CD4-positive, alpha-beta memory T cell (primary cell): ENCODE data around the gene NKD1. TPM values are rescaled to one million over a fixed set of nuclear protein-coding genes. Genes with fewer than 3 reads are reported as not detected.

Experiments used
- CTCF ChIA-PET: fragments of 350-600 bp; sonication (Branson Sonifier 250); formaldehyde crosslinking; loops from one replicate; lab custom pipeline; 2021; ENCODE audit warnings: inconsistent platforms; ENCODE audit not compliant: partially characterized antibody; lab: Charles Lee
- POLR2A ChIA-PET: fragments of 350-600 bp; sonication (Branson Sonifier 250); formaldehyde crosslinking; loops from one replicate; lab custom pipeline; 2021; ENCODE audit not compliant: partially characterized antibody; lab: Charles Lee
- DNase-seq, 5 donors: peaks; one replicate each; pipeline versions ENCODE4 v3.0.0 to v3.0.0-alpha.2; 2020 to 2022; ENCODE audit warnings: mixed read lengths in 1 of 5
- H3K27ac ChIP-seq: one replicate; pipeline ENCODE4 v1.7.0; 2013; ENCODE audit warnings: low read depth, low read length
- H3K27me3 ChIP-seq: 2 replicates; pipeline ENCODE4 v1.7.0; 2013; ENCODE audit warnings: mild to moderate bottlenecking, low read length, moderate library complexity; ENCODE audit not compliant: insufficient read depth
- H3K36me3 ChIP-seq: 2 replicates; pipeline ENCODE4 v1.7.0; 2013; ENCODE audit warnings: mild to moderate bottlenecking, low read length, moderate library complexity; ENCODE audit not compliant: insufficient read depth
- H3K4me1 ChIP-seq: 2 replicates; pipeline ENCODE4 v1.7.0; 2013; ENCODE audit warnings: mild to moderate bottlenecking, low read length, moderate library complexity; ENCODE audit not compliant: insufficient read depth
- H3K4me3 ChIP-seq, 2 donors: one replicate each; pipeline ENCODE4 v1.7.0; 2013; ENCODE audit warnings: low read length in 2 of 2, mild to moderate bottlenecking in 1 of 2
- H3K9me3 ChIP-seq, 2 donors: one replicate each; pipeline ENCODE4 v1.7.0; 2013; ENCODE audit warnings: low read length in 2 of 2, control low read depth in 1 of 2; ENCODE audit not compliant: control insufficient read depth in 1 of 2
- H3K27ac Mint-ChIP-seq, 7 donors: one replicate each; pipeline ENCODE4 v1.8.0; 2020 to 2021; ENCODE audit warnings: mixed read lengths in 7 of 7, mild to moderate bottlenecking in 6 of 7, inconsistent platforms in 3 of 7, moderate library complexity in 3 of 7
- H3K27me3 Mint-ChIP-seq, 2 donors: one replicate each; pipeline ENCODE4 v1.8.0; 2020 to 2021; ENCODE audit warnings: mixed read lengths in 2 of 2
- H3K36me3 Mint-ChIP-seq, 2 donors: one replicate each; pipeline ENCODE4 v1.8.0; 2020 to 2021; ENCODE audit warnings: mixed read lengths in 2 of 2, inconsistent platforms in 1 of 2, mild to moderate bottlenecking in 1 of 2
- H3K4me1 Mint-ChIP-seq, 4 donors: one replicate each; pipeline ENCODE4 v1.8.0; 2020 to 2021; ENCODE audit warnings: mixed read lengths in 4 of 4, mild to moderate bottlenecking in 1 of 4
- H3K4me3 Mint-ChIP-seq, 8 donors: one replicate each; pipeline ENCODE4 v1.8.0; 2020 to 2021; ENCODE audit warnings: mixed read lengths in 8 of 8, mild to moderate bottlenecking in 7 of 8, moderate library complexity in 6 of 8, inconsistent platforms in 3 of 8
- H3K9me3 Mint-ChIP-seq, 8 donors: one replicate each; pipeline ENCODE4 v1.8.0; 2020 to 2021; ENCODE audit warnings: mixed read lengths in 8 of 8, mild to moderate bottlenecking in 5 of 8, inconsistent platforms in 3 of 8, moderate library complexity in 1 of 8
- intact Hi-C: fragments of 100-400 bp; cut with micrococcal nuclease; formaldehyde crosslinking; loops from one replicate; pipeline ENCODE4 v1.15.1; 2023
- polyA plus RNA-seq, 2 donors: library from polyadenylated mRNA; unstranded; fragments of 300-500 nt; fragmentation: Illumina TruSeq; gene quantifications; one replicate each; pipeline ENCODE4 v1.2.3, GENCODE V29; 2021
- total RNA-seq, 2 experiments: library from RNA; stranded (reverse); gene quantifications; one replicate each; pipeline ENCODE4 v1.2.3, GENCODE V29; 2021

NKD1 gene
- total and polyA plus RNA-seq, 4 experiments from 2014 or later = 0.48 to 4.6 (median 3.8) TPM; not detected in 1

DNA sequence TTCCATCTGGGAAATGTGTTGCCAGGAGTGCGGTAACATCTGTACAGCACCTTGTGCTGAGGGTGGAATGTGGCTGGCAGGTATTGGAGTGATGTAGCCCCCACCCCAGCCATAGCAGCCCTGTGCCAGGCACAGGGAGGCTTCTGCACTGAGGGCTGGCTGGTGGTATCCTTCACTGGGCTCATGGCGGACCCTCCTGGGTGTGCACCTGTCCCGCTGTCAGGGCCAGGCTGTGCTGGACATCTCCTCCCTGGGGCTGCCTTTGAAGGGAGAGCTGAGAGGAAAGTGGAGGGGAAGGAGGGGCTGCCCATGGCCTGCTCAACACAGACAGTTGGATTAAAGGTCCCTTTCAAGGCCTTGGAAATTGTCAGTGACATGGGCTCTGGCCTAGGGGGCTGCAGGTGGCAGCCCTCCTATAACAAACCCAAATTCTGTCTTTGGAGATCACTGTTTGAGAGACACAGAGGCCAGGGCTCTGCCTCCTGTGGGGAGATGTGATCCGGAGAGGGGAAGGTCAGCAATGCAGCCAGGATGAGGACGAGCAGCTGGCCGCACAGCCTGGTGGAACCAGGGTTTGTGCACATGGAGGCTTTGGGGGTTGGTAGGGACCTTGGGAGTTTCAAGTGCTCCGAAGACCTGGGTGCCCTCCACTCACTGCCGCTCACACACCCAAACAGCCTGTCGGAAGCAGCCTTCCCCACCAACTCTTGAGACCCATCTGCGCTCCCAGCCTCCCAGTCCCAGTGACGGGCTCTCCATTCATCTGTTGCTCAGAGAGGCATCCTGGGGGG, 22.8 kb downstream of the NKD1 start:
- no peaks in the 10 kb centered on the region for H3K9me3 Mint-ChIP-seq
- Histone ChIP-seq H3K4me1 (no peaks in the 10 kb centered on the region), H3K27me3 (no peaks in the 10 kb centered on the region), H3K4me3 (no peak overlapping the region), H3K27ac (no peak overlapping the region), H3K9me3 (no peaks in the 10 kb centered on the region), H3K36me3 (no peaks in the 10 kb centered on the region)
- H3K27me3 Mint-ChIP-seq = no peaks in the 10 kb centered on the region
- H3K4me1 Mint-ChIP-seq = peaks cover 1 to 7% (median 3%) of the 10 kb centered on the region in 4 donors
- POLR2A ChIA-PET = no interaction called here
- intact Hi-C loops = no loop called here
- CTCF ChIA-PET = no interaction called here
- no peak overlapping the region for H3K4me3 Mint-ChIP-seq
- H3K36me3 Mint-ChIP-seq = peaks cover 2 to 10% of the 10 kb centered on the region in 2 donors
- peak overlapping the region in 1 of 7 donors; percentile 41 for H3K27ac Mint-ChIP-seq
- DNase-seq = no peak

- Histone ChIP-seq H3K27ac (no peak overlapping the region), H3K36me3 (no peaks in the 10 kb centered on the region)
Measured at GRCh38 chr16:50571786-50572185, 23.6 kb downstream of the NKD1 start.

DNA sequence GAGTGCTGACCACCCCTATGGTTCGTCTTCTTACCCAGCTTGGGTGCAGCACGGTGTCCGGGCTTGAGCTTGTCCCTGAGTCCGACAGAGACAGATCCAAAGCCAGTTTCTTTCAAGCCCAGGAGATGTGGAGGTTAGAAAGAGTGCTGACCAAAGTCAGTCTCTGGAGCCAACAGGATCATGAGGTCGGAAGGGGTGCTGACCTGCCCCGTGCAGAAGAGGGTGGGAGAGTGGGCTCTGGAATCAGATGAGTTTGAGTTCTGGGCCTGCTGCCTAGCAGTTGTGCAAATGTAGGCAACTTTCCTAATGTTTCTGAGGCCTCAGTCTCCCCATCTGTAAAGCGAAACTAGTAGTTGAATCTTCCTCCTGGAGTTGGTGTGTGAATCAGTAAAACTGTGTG, 24.5 kb downstream of the NKD1 start:
- no peak overlapping the region for H3K27ac ChIP-seq
- H3K4me3 ChIP-seq = no peak overlapping the region
- peak overlapping the region in 1 of 7 donors; percentile 12 for H3K27ac Mint-ChIP-seq
- no peaks in the 10 kb centered on the region for H3K27me3 ChIP-seq
- no peaks in the 10 kb centered on the region for H3K36me3 ChIP-seq
- no peaks in the 10 kb centered on the region for H3K4me1 ChIP-seq
- ChIA-PET CTCF (interaction anchor here (1.5 kb wide), 1 partner anchor 73 kb away, joined by 3 read pairs; no protein-coding TSS in a partner anchor), POLR2A (no interaction called here)
- H3K4me1 Mint-ChIP-seq = peaks cover 1 to 7% (median 4%) of the 10 kb centered on the region in 4 donors
- peaks cover 0 to 10% of the 10 kb centered on the region in 2 donors for H3K36me3 Mint-ChIP-seq
- H3K9me3 ChIP-seq = no peaks in the 10 kb centered on the region
- intact Hi-C loops = no loop called here
- H3K27me3 Mint-ChIP-seq = no peaks in the 10 kb centered on the region
- H3K4me3 Mint-ChIP-seq = no peak overlapping the region
- H3K9me3 Mint-ChIP-seq = no peaks in the 10 kb centered on the region
- no peak for DNase-seq

More at GRCh38 chr16:50571786-50572185, 23.6 kb downstream of the NKD1 start:
- no peaks in the 10 kb centered on the region for H3K27me3 ChIP-seq
- intact Hi-C loops = no loop called here
- Mint-ChIP-seq H3K27me3 (no peaks in the 10 kb centered on the region), H3K4me1 (peaks cover 1 to 7% (median 4%) of the 10 kb centered on the region in 4 donors), H3K27ac (no peak overlapping the region), H3K4me3 (no peak overlapping the region), H3K36me3 (peaks cover 2 to 10% of the 10 kb centered on the region in 2 donors), H3K9me3 (no peaks in the 10 kb centered on the region)
- CTCF ChIA-PET = no interaction called here
- no peaks in the 10 kb centered on the region for H3K9me3 ChIP-seq
- POLR2A ChIA-PET = no interaction called here
- H3K4me1 ChIP-seq = no peaks in the 10 kb centered on the region
- H3K4me3 ChIP-seq = no peak overlapping the region
- no peak for DNase-seq

- H3K27me3 ChIP-seq = no peaks in the 10 kb centered on the region
- no peak overlapping the region for H3K27ac ChIP-seq
- CTCF ChIA-PET = interaction anchor here (0.8 to 1.5 kb wide), 2 partner anchors 64 to 72 kb away, joined by 3 read pairs; no protein-coding TSS in a partner anchor
- H3K9me3 ChIP-seq = no peaks in the 10 kb centered on the region
- Mint-ChIP-seq H3K27ac (no peak overlapping the region), H3K36me3 (peaks cover 0 to 10% of the 10 kb centered on the region in 2 donors), H3K9me3 (no peaks in the 10 kb centered on the region), H3K4me1 (peaks cover 1 to 7% (median 4%) of the 10 kb centered on the region in 4 donors), H3K27me3 (no peaks in the 10 kb centered on the region), H3K4me3 (no peak overlapping the region)
- H3K4me1 ChIP-seq = no peaks in the 10 kb centered on the region
- intact Hi-C loops = no loop called here
- H3K4me3 ChIP-seq = no peak overlapping the region
- no peaks in the 10 kb centered on the region for H3K36me3 ChIP-seq
- POLR2A ChIA-PET = no interaction called here
- DNase-seq = no peak
Measured at GRCh38 chr16:50573279-50573678, 25.1 kb downstream of the NKD1 start.

- H3K36me3 Mint-ChIP-seq = peaks cover 1 to 13% of the 10 kb centered on the region in 2 donors
- intact Hi-C loops = no loop called here
- H3K4me1 Mint-ChIP-seq = peaks cover 1 to 7% (median 4%) of the 10 kb centered on the region in 4 donors
- no peak overlapping the region for H3K4me3 Mint-ChIP-seq
- Histone ChIP-seq H3K4me3 (no peak overlapping the region), H3K36me3 (no peaks in the 10 kb centered on the region), H3K27me3 (no peaks in the 10 kb centered on the region), H3K27ac (no peak overlapping the region), H3K9me3 (no peaks in the 10 kb centered on the region), H3K4me1 (no peaks in the 10 kb centered on the region)
- no peaks in the 10 kb centered on the region for H3K9me3 Mint-ChIP-seq
- no peak for DNase-seq
- POLR2A ChIA-PET = interaction anchor here (1.3 kb wide), 1 partner anchor 78 kb away, joined by 4 read pairs; no protein-coding TSS in a partner anchor
- H3K27me3 Mint-ChIP-seq = no peaks in the 10 kb centered on the region
- CTCF ChIA-PET = interaction anchor here (0.8 to 1.0 kb wide), 2 partner anchors 64 to 65 kb away, joined by 3 read pairs; no protein-coding TSS in a partner anchor
- H3K27ac Mint-ChIP-seq = no peak overlapping the region
Measured at GRCh38 chr16:50573947-50574744, 25.9 kb downstream of the NKD1 start.

- ChIA-PET POLR2A (interaction anchor here (1.3 kb wide), 1 partner anchor 77 kb away, joined by 4 read pairs; no protein-coding TSS in a partner anchor), CTCF (interaction anchor here (0.8 to 1.0 kb wide), 2 partner anchors 65 to 91 kb away, joined by 3 read pairs; no protein-coding TSS in a partner anchor)
- Histone ChIP-seq H3K4me1 (no peaks in the 10 kb centered on the region), H3K27ac (no peak overlapping the region), H3K9me3 (no peaks in the 10 kb centered on the region), H3K36me3 (no peaks in the 10 kb centered on the region), H3K27me3 (no peaks in the 10 kb centered on the region), H3K4me3 (no peak overlapping the region)
- Mint-ChIP-seq H3K27me3 (no peaks in the 10 kb centered on the region), H3K36me3 (peaks cover 1 to 16% of the 10 kb centered on the region in 2 donors), H3K4me3 (no peak overlapping the region), H3K9me3 (no peaks in the 10 kb centered on the region), H3K4me1 (peaks cover 1 to 7% (median 4%) of the 10 kb centered on the region in 4 donors), H3K27ac (no peak overlapping the region)
- intact Hi-C loops = no loop called here
- no peak for DNase-seq
Measured at GRCh38 chr16:50574745-50575136, 26.5 kb downstream of the NKD1 start.

GRCh38 chr16:50575743-50576142, 27.5 kb downstream of the NKD1 start:
- H3K36me3 ChIP-seq = no peaks in the 10 kb centered on the region
- Mint-ChIP-seq H3K4me3 (no peak overlapping the region), H3K36me3 (peaks cover 1 to 20% of the 10 kb centered on the region in 2 donors), H3K27me3 (no peaks in the 10 kb centered on the region), H3K9me3 (no peaks in the 10 kb centered on the region), H3K27ac (no peak overlapping the region), H3K4me1 (peaks cover 1 to 7% (median 4%) of the 10 kb centered on the region in 4 donors)
- intact Hi-C loops = no loop called here
- no peak for DNase-seq
- no peaks in the 10 kb centered on the region for H3K4me1 ChIP-seq
- no peak overlapping the region for H3K27ac ChIP-seq
- ChIA-PET POLR2A (no interaction called here), CTCF (interaction anchor here (0.8 kb wide), 1 partner anchor 90 kb away, joined by 3 read pairs; no protein-coding TSS in a partner anchor)
- H3K9me3 ChIP-seq = no peaks in the 10 kb centered on the region
- no peaks in the 10 kb centered on the region for H3K27me3 ChIP-seq
- H3K4me3 ChIP-seq = no peak overlapping the region
